Loucy (cell line): ENCODE measurements around the gene ANKK1.

ENCODE experiments used
- EZH2phosphoT487 ChIP-seq: fragments of 200-600 bp; IDR thresholded peaks from 2 replicates; pipeline ENCODE4 v1.6.1; 2018; ENCODE audit warnings: antibody characterized with exemption, mild to moderate bottlenecking, moderate library complexity, borderline replicate concordance
- TF ChIP-seq, protein P1 (sequence below): fragments of 200-600 bp; sonication (generic); conservative IDR thresholded peaks from 2 replicates; pipeline ENCODE4 v1.5.1; 2014; ENCODE audit warnings: mild to moderate bottlenecking, antibody characterized with exemption, low read length

DNA sequence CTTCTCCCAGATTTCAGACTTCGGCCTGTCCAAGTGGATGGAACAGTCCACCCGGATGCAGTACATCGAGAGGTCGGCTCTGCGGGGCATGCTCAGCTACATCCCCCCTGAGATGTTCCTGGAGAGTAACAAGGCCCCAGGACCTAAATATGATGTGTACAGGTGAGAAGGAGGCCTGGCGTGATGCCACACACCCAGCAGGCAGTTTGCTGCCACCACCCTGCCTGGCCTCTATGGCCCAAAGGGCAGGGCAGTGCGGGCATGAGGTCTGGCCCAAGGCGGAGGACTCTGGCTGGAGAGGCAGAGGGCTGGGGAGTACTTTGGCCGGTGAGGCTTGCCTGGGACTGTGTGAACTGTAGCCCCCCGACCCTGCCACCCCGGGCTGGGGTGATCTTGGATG is 7.3 kb downstream of the ANKK1 start:
- TF ChIP-seq, protein P1, sequence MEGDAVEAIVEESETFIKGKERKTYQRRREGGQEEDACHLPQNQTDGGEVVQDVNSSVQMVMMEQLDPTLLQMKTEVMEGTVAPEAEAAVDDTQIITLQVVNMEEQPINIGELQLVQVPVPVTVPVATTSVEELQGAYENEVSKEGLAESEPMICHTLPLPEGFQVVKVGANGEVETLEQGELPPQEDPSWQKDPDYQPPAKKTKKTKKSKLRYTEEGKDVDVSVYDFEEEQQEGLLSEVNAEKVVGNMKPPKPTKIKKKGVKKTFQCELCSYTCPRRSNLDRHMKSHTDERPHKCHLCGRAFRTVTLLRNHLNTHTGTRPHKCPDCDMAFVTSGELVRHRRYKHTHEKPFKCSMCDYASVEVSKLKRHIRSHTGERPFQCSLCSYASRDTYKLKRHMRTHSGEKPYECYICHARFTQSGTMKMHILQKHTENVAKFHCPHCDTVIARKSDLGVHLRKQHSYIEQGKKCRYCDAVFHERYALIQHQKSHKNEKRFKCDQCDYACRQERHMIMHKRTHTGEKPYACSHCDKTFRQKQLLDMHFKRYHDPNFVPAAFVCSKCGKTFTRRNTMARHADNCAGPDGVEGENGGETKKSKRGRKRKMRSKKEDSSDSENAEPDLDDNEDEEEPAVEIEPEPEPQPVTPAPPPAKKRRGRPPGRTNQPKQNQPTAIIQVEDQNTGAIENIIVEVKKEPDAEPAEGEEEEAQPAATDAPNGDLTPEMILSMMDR: no peak
- no peak for TF ChIP-seq EZH2phosphoT487
